Choroid plexus epithelial cell (primary cell): ENCODE results near the gene P2RY2.
"Not testable (repeated sequence)": the region's sequence is repeated elsewhere in the genome, so short reads cannot be mapped to it uniquely, and the experiment has no call there.

Source experiments
- DNase-seq: peaks from one replicate; pipeline ENCODE4 v3.0.0-alpha.2; 2010; ENCODE audit warnings: low read depth
- H3K4me3 ChIP-seq: 2 replicates; pipeline ENCODE4 v1.5.1; 2011; ENCODE audit warnings: low read depth, mild to moderate bottlenecking, control low read depth, low read length, moderate library complexity
- TF ChIP-seq, protein P1 (sequence below): conservative IDR thresholded peaks from 2 replicates; pipeline ENCODE4 v1.5.1; 2011; ENCODE audit warnings: low read depth, mild to moderate bottlenecking, control low read depth, inconsistent platforms, low read length, moderate library complexity

P2RY2 gene

DNA sequence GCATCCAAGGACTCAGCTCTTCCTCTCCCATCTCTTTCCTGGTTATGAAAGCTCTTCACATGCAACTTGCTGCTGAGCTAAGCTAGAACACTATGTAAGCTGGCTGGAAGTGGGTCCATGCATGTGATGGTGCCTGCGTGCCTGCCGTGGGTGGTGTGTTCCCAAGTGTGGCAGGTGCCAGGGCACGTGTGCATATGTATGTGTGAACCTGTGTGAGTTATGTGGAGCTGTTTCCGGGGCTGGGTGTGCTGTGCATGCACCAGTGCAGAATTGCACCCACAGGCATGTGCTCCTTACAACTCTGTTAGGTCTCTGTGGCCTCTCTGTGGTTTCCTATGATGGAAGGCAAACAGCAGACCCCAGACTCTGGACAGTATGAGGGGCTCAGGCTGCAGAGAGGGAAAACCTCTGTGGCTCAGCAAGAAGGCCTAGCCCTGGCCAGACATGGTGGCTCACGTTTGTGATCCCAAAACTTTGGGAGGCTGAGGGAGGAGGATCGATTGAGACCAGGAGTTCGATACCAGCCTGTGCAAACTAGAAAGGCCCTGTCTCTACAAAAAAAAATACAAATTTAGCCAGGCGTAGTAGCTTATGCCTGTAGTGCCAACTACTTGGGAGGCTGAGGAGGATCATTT is 49.9 kb downstream of the P2RY2 start:
- TF ChIP-seq, protein P1, sequence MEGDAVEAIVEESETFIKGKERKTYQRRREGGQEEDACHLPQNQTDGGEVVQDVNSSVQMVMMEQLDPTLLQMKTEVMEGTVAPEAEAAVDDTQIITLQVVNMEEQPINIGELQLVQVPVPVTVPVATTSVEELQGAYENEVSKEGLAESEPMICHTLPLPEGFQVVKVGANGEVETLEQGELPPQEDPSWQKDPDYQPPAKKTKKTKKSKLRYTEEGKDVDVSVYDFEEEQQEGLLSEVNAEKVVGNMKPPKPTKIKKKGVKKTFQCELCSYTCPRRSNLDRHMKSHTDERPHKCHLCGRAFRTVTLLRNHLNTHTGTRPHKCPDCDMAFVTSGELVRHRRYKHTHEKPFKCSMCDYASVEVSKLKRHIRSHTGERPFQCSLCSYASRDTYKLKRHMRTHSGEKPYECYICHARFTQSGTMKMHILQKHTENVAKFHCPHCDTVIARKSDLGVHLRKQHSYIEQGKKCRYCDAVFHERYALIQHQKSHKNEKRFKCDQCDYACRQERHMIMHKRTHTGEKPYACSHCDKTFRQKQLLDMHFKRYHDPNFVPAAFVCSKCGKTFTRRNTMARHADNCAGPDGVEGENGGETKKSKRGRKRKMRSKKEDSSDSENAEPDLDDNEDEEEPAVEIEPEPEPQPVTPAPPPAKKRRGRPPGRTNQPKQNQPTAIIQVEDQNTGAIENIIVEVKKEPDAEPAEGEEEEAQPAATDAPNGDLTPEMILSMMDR, result no peak
- H3K4me3 ChIP-seq, result no peak overlapping the region
- no peak for DNase-seq

DNA sequence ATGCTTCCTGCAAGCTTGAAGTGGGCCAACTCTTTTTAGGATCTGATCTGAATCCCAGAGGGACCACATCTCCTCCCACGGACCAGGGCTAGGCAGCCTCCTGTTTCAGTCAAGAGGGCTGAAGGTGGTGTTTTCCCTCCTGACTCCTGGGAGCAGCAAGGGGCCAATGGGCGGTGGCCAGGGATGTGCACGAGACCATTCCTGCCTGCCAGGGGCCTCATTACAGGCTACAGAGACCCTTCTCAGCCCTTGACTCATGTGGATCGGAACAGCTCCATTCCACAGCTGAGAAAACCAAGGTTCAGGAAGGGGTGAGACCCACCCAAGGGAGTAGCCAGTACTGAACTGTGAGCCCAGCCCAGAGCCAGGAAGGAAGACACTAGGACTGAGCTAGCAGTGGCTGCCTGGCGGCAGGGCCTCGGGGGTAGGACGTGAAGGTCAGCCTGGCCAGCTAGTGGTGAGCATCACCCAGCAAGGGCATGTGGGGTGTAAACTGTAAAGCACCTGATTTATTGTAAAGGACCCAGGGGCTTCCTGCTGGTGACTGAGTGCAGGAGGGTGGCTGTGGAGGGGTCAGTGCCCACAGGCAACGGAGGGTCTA is 50.7 kb downstream of the P2RY2 start:
- TF ChIP-seq, protein P1, result no peak
- H3K4me3 ChIP-seq, result no peak overlapping the region
- DNase-seq, result no peak

DNA sequence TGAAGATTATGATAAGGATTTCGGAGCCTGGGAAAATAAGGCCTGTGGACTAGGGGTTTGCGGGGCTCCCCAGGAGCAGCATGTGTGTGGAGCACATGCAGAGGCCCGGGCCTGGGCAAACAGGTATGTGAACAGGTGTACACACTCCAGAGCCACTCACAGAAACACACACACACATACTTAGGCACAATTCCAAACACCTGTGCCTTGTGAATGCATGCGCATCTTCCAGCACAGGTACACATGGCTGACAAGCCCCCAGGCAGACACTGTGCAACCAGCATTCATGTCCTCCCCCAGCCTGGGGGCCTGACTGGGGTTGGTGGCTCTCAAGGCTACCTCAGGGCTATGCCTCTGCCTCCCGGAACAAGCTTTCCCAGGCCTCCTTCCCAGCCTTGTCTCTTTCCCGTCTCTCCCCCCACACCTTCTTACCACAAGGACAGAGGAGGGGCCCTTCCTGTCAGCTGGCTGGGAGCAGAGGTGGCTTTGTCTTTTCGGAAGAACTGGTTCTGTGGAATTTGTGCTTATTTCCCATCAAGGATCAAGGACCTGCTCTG is 51.5 kb downstream of the P2RY2 start:
- DNase-seq, result no peak
- H3K4me3 ChIP-seq, result no peak overlapping the region
- TF ChIP-seq, protein P1, result no peak

DNA sequence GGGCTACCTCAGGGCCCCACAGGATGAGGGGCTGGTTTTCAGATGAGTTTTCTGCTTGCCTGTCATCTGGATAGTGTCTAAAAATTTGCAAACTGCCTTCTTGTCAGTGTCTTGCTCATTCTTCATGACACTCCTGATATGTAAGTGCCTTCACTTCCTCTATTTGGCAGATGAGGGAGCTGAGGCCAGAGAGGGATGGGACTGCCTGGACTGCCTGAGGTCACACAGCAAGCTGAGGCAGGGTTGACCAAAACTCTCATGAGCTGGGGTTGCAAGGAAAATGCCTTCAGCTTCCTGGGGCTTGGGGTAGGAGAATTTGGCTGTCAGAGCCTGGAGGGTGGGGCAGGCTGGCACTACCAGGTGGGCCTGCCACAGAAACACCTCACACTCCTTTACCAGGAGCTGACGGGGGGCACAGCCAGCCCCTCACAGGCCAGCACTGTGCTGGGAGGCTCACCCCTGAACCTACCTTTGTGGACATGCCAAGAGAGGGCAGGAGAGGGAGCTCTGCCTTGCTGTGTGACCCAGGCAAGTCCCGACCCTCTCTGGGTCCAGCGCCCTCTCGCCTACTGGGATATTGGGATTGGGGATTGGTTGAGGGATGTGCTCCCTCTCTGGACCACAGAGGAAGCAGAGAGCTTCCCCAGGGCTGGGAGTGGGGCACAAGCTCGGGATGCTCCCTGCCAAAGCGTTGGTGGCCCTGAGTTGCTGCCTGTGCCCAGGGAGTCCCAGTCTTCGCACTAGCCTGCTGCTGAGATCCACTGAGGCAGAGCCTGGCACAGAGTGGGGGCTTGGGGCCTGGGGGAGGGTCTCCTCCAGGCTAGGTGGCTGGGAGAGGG is 52.2 kb downstream of the P2RY2 start:
- no peak for DNase-seq
- TF ChIP-seq, protein P1, result no peak
- no peak overlapping the region for H3K4me3 ChIP-seq

DNA sequence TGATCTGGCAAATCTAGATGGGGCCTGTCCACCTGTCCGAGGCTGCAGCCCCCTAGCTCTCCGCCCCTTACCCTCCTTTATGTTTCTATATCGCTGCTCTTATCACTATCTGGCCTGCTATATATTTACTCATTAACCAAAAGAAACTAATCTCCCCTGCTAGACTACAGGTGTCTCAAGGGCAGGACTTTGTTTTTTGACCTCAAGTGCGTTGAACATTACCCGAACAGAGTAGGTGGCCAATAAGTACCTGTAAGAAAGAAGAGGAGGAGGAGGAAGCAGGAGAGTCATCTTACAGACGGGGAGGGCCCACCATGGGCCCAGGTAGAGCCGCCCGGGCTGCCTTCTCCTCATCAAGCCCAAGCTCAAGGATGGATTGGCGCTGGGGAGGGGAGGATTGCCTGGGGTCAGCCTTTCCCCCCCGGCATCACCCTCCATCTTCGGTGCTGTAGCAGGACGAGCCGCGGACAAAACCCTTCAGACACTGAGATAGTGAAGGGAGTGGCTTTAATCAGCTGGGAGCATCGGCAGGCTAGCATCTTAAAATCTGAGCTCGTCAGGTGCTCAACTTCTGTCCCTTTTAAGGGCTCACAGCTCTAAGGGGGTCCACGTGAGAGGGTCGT is 52.9 kb downstream of the P2RY2 start:
- TF ChIP-seq, protein P1, result no peak
- H3K4me3 ChIP-seq, result no peak overlapping the region
- no peak for DNase-seq

DNA sequence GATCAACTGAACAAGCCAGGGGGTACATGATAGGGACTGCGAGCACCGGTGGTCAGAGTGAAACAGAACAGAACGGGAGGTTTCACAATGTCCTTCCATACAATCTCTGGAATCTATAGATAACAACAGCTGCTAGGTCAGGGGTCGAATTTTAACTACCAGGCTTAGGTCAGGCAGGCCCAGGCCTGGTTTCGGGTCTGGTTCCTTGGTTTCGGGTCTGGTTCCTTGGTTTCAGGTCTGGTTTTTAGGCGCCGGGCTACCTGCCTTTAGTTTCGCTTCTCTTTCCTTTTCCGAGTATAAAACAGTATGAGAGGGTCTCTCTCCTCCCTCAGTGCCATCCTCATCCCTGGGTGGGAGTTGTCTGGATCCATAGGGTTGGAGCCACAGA is 53.4 kb downstream of the P2RY2 start:
- H3K4me3 ChIP-seq, DNase-seq: not testable (repeated sequence)
